ENCODE results near the gene PEX5L. TPM values are rescaled to one million over a fixed set of nuclear protein-coding genes. Genes with fewer than 3 reads are reported as not detected.

The PEX5L gene
- total RNA-seq, 1 experiment from 2014 or later: 0.33 TPM

- intact Hi-C loops (cut with micrococcal nuclease; ENCODE audit: unreplicated experiment): no loop called here
- TF ChIP-seq, protein P1, sequence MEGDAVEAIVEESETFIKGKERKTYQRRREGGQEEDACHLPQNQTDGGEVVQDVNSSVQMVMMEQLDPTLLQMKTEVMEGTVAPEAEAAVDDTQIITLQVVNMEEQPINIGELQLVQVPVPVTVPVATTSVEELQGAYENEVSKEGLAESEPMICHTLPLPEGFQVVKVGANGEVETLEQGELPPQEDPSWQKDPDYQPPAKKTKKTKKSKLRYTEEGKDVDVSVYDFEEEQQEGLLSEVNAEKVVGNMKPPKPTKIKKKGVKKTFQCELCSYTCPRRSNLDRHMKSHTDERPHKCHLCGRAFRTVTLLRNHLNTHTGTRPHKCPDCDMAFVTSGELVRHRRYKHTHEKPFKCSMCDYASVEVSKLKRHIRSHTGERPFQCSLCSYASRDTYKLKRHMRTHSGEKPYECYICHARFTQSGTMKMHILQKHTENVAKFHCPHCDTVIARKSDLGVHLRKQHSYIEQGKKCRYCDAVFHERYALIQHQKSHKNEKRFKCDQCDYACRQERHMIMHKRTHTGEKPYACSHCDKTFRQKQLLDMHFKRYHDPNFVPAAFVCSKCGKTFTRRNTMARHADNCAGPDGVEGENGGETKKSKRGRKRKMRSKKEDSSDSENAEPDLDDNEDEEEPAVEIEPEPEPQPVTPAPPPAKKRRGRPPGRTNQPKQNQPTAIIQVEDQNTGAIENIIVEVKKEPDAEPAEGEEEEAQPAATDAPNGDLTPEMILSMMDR (conservative IDR thresholded peaks at IDR 0.05): no peak
- TF ChIP-seq EZH2 (IDR thresholded peaks at IDR 0.05; ENCODE audit: low read depth): no peak
- H4K20me1 ChIP-seq (ENCODE audit: insufficient read depth): no peaks in the 10 kb centered on the region
- no TSS peak for BruUV-seq (replicated peaks)
- no peaks in the 10 kb centered on the region for H3K4me1 ChIP-seq (replicated peaks; ENCODE audit: insufficient read depth)
- POLR2A ChIA-PET (ENCODE audit: unreplicated experiment): no interaction called here
- no peak overlapping the region for H3K4me2 ChIP-seq
- CTCF ChIA-PET: no interaction called here
- H3F3A ChIP-seq (ENCODE audit: insufficient read depth, low read depth): no peaks in the 10 kb centered on the region
- no peaks in the 10 kb centered on the region for H3K9me2 ChIP-seq (ENCODE audit: insufficient read depth)
- H3K4me3 ChIP-seq: no peak overlapping the region
- H3K27me3 ChIP-seq (ENCODE audit: insufficient read depth, low read depth): no peaks in the 10 kb centered on the region
- no peak overlapping the region for H3K27ac ChIP-seq
- H2AFZ ChIP-seq: no peak overlapping the region
- H3K9me3 ChIP-seq (ENCODE audit: insufficient read depth, low read depth): no peaks in the 10 kb centered on the region
- no peaks in the 10 kb centered on the region for H3K79me2 ChIP-seq (ENCODE audit: low read depth)
- DNase-seq: no peak
- H3K36me3 ChIP-seq (ENCODE audit: low read depth): no peaks in the 10 kb centered on the region
Observed at GRCh38 chr3:179884136-179884535, 152.6 kb downstream of the PEX5L start.

- Histone ChIP-seq H3K4me3 (no peak overlapping the region), H2AFZ (peak overlapping the region; percentile 26; the same call in 1 of the 2 replicates), H3K79me2 (ENCODE audit: low read depth) (no peaks in the 10 kb centered on the region), H3K27me3 (ENCODE audit: insufficient read depth, low read depth) (no peaks in the 10 kb centered on the region), H4K20me1 (ENCODE audit: insufficient read depth) (no peaks in the 10 kb centered on the region), H3K4me2 (no peak overlapping the region), H3K9me3 (ENCODE audit: insufficient read depth, low read depth) (no peaks in the 10 kb centered on the region), H3K27ac (no peak overlapping the region), H3F3A (ENCODE audit: insufficient read depth, low read depth) (no peaks in the 10 kb centered on the region), H3K4me1 (replicated peaks; ENCODE audit: insufficient read depth) (no peaks in the 10 kb centered on the region), H3K9me2 (ENCODE audit: insufficient read depth) (no peaks in the 10 kb centered on the region), H3K36me3 (ENCODE audit: low read depth) (no peaks in the 10 kb centered on the region)
- intact Hi-C loops (cut with micrococcal nuclease; ENCODE audit: unreplicated experiment): no loop called here
- no peak for TF ChIP-seq EZH2 (IDR thresholded peaks at IDR 0.05; ENCODE audit: low read depth)
- TF ChIP-seq, protein P1 (conservative IDR thresholded peaks at IDR 0.05): no peak
- POLR2A ChIA-PET (ENCODE audit: unreplicated experiment): no interaction called here
- BruUV-seq (replicated peaks): no TSS peak
- CTCF ChIA-PET: no interaction called here
- DNase-seq: no peak
Observed at GRCh38 chr3:179882292-179882691, 154.4 kb downstream of the PEX5L start.

- no peaks in the 10 kb centered on the region for H3K9me3 ChIP-seq (ENCODE audit: insufficient read depth, low read depth)
- no peak overlapping the region for H3K4me2 ChIP-seq
- no peaks in the 10 kb centered on the region for H3F3A ChIP-seq (ENCODE audit: insufficient read depth, low read depth)
- H3K4me1 ChIP-seq (replicated peaks; ENCODE audit: insufficient read depth): no peaks in the 10 kb centered on the region
- H3K27me3 ChIP-seq (ENCODE audit: insufficient read depth, low read depth): no peaks in the 10 kb centered on the region
- no peak for DNase-seq
- TF ChIP-seq, protein P1 (conservative IDR thresholded peaks at IDR 0.05): no peak
- TF ChIP-seq EZH2 (IDR thresholded peaks at IDR 0.05; ENCODE audit: low read depth): no peak
- no peaks in the 10 kb centered on the region for H3K79me2 ChIP-seq (ENCODE audit: low read depth)
- intact Hi-C loops (cut with micrococcal nuclease; ENCODE audit: unreplicated experiment): no loop called here
- H3K4me3 ChIP-seq: no peak overlapping the region
- H3K9me2 ChIP-seq (ENCODE audit: insufficient read depth): no peaks in the 10 kb centered on the region
- no TSS peak for BruUV-seq (replicated peaks)
- ChIA-PET CTCF (no interaction called here), POLR2A (ENCODE audit: unreplicated experiment) (no interaction called here)
- no peak overlapping the region for H3K27ac ChIP-seq
- H4K20me1 ChIP-seq (ENCODE audit: insufficient read depth): no peaks in the 10 kb centered on the region
- H3K36me3 ChIP-seq (ENCODE audit: low read depth): no peaks in the 10 kb centered on the region
- H2AFZ ChIP-seq: no peak overlapping the region
Observed at GRCh38 chr3:179881791-179882190, 154.9 kb downstream of the PEX5L start.

All from PC-9 (cell line).